Colon (tissue), 2 donors: Measurements from ENCODE around the gene EMB.
"Not testable (repeated sequence)": the region's sequence is repeated elsewhere in the genome, so short reads cannot be mapped to it uniquely, and the experiment has no call there.

Source experiments
- FAIRE-seq: peaks from 2 replicates; lab custom pipeline; 2012; peaks lifted over from hg19 to GRCh38; lab: Jason Lieb, UNC
- donor health status: control.
- donor health status: control.

Gene EMB

GRCh38 chr5:50421184-50421950 lies 19.7 kb downstream of the EMB start:
- not testable (repeated sequence) for FAIRE-seq

GRCh38 chr5:50420343-50420935 lies 20.6 kb downstream of the EMB start:
- no peak for FAIRE-seq

GRCh38 chr5:50419656-50420055 lies 21.4 kb downstream of the EMB start:
- not testable (repeated sequence) for FAIRE-seq

GRCh38 chr5:50416637-50417036 lies 24.5 kb downstream of the EMB start:
- FAIRE-seq = not testable (repeated sequence)

GRCh38 chr5:50415912-50416311 lies 25.2 kb downstream of the EMB start:
- FAIRE-seq = no peak

- FAIRE-seq = not testable (repeated sequence)
Measured at GRCh38 chr5:50410932-50411331, 30.2 kb downstream of the EMB start.

GRCh38 chr5:50406877-50407276 lies 34.2 kb downstream of the EMB start:
- FAIRE-seq = no peak

- FAIRE-seq = no peak
Measured at GRCh38 chr5:50401336-50401735, 39.8 kb downstream of the EMB start.

- FAIRE-seq = not testable (repeated sequence)
Measured at GRCh38 chr5:50393925-50394609, 47.0 kb downstream of the EMB start.

GRCh38 chr5:50392289-50392688 lies 48.8 kb downstream of the EMB start:
- not testable (repeated sequence) for FAIRE-seq

- FAIRE-seq = not testable (repeated sequence)
Measured at GRCh38 chr5:50384381-50384780, 56.7 kb downstream of the EMB start.

- not testable (repeated sequence) for FAIRE-seq
Measured at GRCh38 chr5:50376696-50377095, 64.4 kb downstream of the EMB start.

GRCh38 chr5:50369287-50370033 lies 71.6 kb downstream of the EMB start:
- FAIRE-seq = not testable (repeated sequence)

- no peak for FAIRE-seq
Measured at GRCh38 chr5:50365426-50366251, 75.4 kb downstream of the EMB start.

GRCh38 chr5:50364535-50365309 lies 76.4 kb downstream of the EMB start:
- not testable (repeated sequence) for FAIRE-seq

- FAIRE-seq = no peak
Measured at GRCh38 chr5:50359187-50359586, 81.9 kb downstream of the EMB start.

- no peak for FAIRE-seq
Measured at GRCh38 chr5:50352382-50352781, 88.7 kb downstream of the EMB start.
